ENCODE measurements around the gene SPTSSA.

GRCh38 chr14:34470319-34470718, 8.3 kb upstream of the SPTSSA start:
- TF ChIP-seq CTCF (IDR thresholded peaks at IDR 0.05) (no peak), POLR2A (IDR thresholded peaks at IDR 0.05) (no peak)
